Measurements from ENCODE around the gene MYBPHL.

GRCh38 chr1:109265741-109266330 is 41.0 kb downstream of the MYBPHL start:
- TF ChIP-seq CTCF (IDR thresholded peaks at IDR 0.05) (no peak), POLR2A (IDR thresholded peaks at IDR 0.05) (no peak)
